Pancreas (tissue), 10 donors: ENCODE measurements around the gene POGLUT2. TPM values are rescaled to one million over a fixed set of nuclear protein-coding genes. Genes with fewer than 3 reads are reported as not detected.

ENCODE experiments used
- ATAC-seq, 4 donors: fragments of 200-7000 bp; cut with Tn5 transposase; one replicate each; pipeline versions ENCODE4 v1.8.0 to v1.9.1; 2020; ENCODE audit warnings: mild to moderate bottlenecking in 4 of 4, moderate library complexity in 4 of 4
- DNase-seq, 6 donors: peaks; one replicate each; pipeline ENCODE4 v3.0.0-alpha.2; 2020
- FAIRE-seq: peaks from 2 replicates; lab custom pipeline; 2012; peaks lifted over from hg19 to GRCh38; lab: Jason Lieb, UNC
- H3K27ac ChIP-seq, 4 donors: fragments of 200-600 bp; sonication (generic); 1 replicate in 3 of 4; 2 replicates in 1 of 4; pipeline versions ENCODE4 v1.5.0 to v1.8.0; 2020
- H3K27me3 ChIP-seq, 4 donors: fragments of 200-600 bp; one replicate each; pipeline ENCODE4 v1.8.0; 2021
- H3K36me3 ChIP-seq, 3 donors: fragments of 200-600 bp; sonication (generic) in 1 of 3; one replicate each; pipeline versions ENCODE4 v1.5.0 to v1.8.0; 2020 to 2021
- H3K4me1 ChIP-seq, 3 donors: fragments of 200-600 bp; one replicate each; pipeline ENCODE4 v1.8.0; 2021
- H3K4me3 ChIP-seq, 4 donors: fragments of 200-600 bp; sonication (generic) in 2 of 4; one replicate each; pipeline versions ENCODE4 v1.5.0 to v1.8.0; 2020 to 2021
- H3K9me3 ChIP-seq, 4 donors: fragments of 200-600 bp; one replicate each; pipeline ENCODE4 v1.8.0; 2021
- CTCF ChIP-seq, 4 donors: fragments of 200-600 bp; sonication (generic) in 3 of 4; IDR thresholded peaks; one replicate each; pipeline versions ENCODE4 v1.5.0 to v1.8.0; 2021; ENCODE audit warnings: antibody characterized with exemption in 4 of 4
- WGBS, 2 donors: extraction: QIAGEN DNeasy Blood & Tissue Kit; methylation state at CpG; one replicate each; pipeline ENCODE4 v1.1.7; 2013; 5-methylcytosine and 5-hydroxymethylcytosine counted together
- intact Hi-C, 3 donors: fragments of 100-400 bp; cut with DNase I; formaldehyde crosslinking; loops; one replicate each; pipeline versions ENCODE4 v1.11.1 to v1.14.2; 2022
- polyA plus RNA-seq, 2 donors: library from polyadenylated mRNA; stranded (reverse); fragments of 200-250 nt; gene quantifications; one replicate each; pipeline ENCODE4 v1.2.3, GENCODE V29; 2013
- total RNA-seq, 6 donors: library from RNA; stranded (reverse); fragmentation: NEBNext Ultra II Directional in 4 of 6; extraction: Animal tissue kit (Norgen Biotek cat#: 25700) in 4 of 6; gene quantifications; one replicate each; pipeline versions ENCODE4 v1.2.1 to v1.2.4, GENCODE V29; 2021 to 2023
- donor health status: healthy with polysubstance abuse.
- donor health status: DM: no; HTN: no; CAD: no; lungs with moderate emphysema.
- donor health status: DM: no; HTN: no; CAD: no.
- donor health status: control.
- donor health status: control.
- donor health status: Bipolar disorder and iron deficiency.
- donor health status: DM: yes; HTN: yes; CAD: no.
- donor health status: DM: no; HTN: no; CAD: no.
- donor health status: DM: no; HTN: no; CAD: no.
- donor health status: DM: yes; HTN: yes; CAD: no.

Gene POGLUT2
- total and polyA plus RNA-seq, 8 donors: 0.60 to 4.2 (median 1.1) TPM

- Histone ChIP-seq H3K36me3 (no peaks in the 10 kb centered on the region), H3K9me3 (no peaks in the 10 kb centered on the region), H3K27ac (no peak overlapping the region), H3K4me3 (no peak overlapping the region), H3K4me1 (peaks cover 0 to 6% (median 3%) of the 10 kb centered on the region in 3 donors), H3K27me3 (no peaks in the 10 kb centered on the region)
- intact Hi-C loops: no loop called here
- ATAC-seq (no peak), DNase-seq (no peak), FAIRE-seq (no peak)
- TF ChIP-seq CTCF (IDR thresholded peaks at IDR 0.05): no peak
Measured at GRCh38 chr13:102812611-102813287, 14.0 kb upstream of the POGLUT2 start.

- Histone ChIP-seq H3K4me1 (no peaks in the 10 kb centered on the region), H3K27me3 (no peaks in the 10 kb centered on the region), H3K27ac (no peak overlapping the region), H3K9me3 (no peaks in the 10 kb centered on the region), H3K4me3 (no peak overlapping the region), H3K36me3 (no peaks in the 10 kb centered on the region)
- FAIRE-seq (no peak), ATAC-seq (no peak), DNase-seq (no peak)
- intact Hi-C loops: no loop called here
- 77 to 84% methylated on average over 3 of the region's 3 CpGs for WGBS, 2 donors
- no peak for TF ChIP-seq CTCF (IDR thresholded peaks at IDR 0.05)
Measured at GRCh38 chr13:102807699-102808098, 8.9 kb upstream of the POGLUT2 start.

DNA sequence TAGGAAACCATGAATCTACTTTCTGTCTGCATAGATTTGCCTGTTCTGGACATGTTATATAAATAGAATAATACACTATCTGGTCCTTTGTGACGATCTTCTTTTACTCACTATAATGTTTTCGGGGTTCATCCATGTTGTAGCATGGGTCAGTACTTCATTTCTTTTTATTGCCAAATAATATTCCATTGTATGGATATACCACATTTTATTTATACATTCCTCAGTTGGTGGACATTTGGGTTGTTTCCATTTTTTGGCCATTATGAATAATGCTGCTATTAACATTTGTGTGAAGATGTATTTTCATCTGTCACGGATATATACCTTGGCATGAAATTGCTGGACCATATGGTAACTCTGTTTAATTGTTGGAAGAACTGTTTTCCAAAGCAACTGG is 6.9 kb upstream of the POGLUT2 start:
- Histone ChIP-seq H3K36me3 (no peaks in the 10 kb centered on the region), H3K4me3 (no peak overlapping the region), H3K4me1 (peaks cover 0 to 4% (median 0%) of the 10 kb centered on the region in 3 donors), H3K27ac (no peak overlapping the region), H3K27me3 (no peaks in the 10 kb centered on the region), H3K9me3 (no peaks in the 10 kb centered on the region)
- DNase-seq (no peak), ATAC-seq (no peak), FAIRE-seq (no peak)
- intact Hi-C loops: no loop called here
- WGBS, 2 donors: 94 to 98% methylated on average over 3 of the region's 3 CpGs
- no peak for TF ChIP-seq CTCF (IDR thresholded peaks at IDR 0.05)

- WGBS, 2 donors: 1 to 2% methylated on average over 78 to 81 of the region's 81 CpGs
- no peak for FAIRE-seq
Measured at GRCh38 chr13:102800145-102801041, 1.6 kb upstream of the POGLUT2 start.

More at GRCh38 chr13:102800145-102801041, 1.6 kb upstream of the POGLUT2 start:
- intact Hi-C loops: no loop called here
- ATAC-seq (peak; percentile 82 to 91 (median 84)), DNase-seq (peak; percentile 78 to 94 (median 86))
- no peaks in the 10 kb centered on the region for H3K9me3 ChIP-seq
- peak; percentile 60 to 74 (median 69) for TF ChIP-seq CTCF (IDR thresholded peaks at IDR 0.05)
- H3K27me3 ChIP-seq: no peaks in the 10 kb centered on the region
- no peaks in the 10 kb centered on the region for H3K36me3 ChIP-seq
- H3K4me1 ChIP-seq: peaks cover 0 to 9% (median 0%) of the 10 kb centered on the region in 3 donors
- H3K4me3 ChIP-seq: peak overlapping the region; percentile 69 to 93 (median 88)
- H3K27ac ChIP-seq: peak overlapping the region; percentile 68 to 79 (median 74)
